ENCODE data around the gene GMDS.

Gene GMDS

GRCh38 chr6:2086326-2086965 is 159.0 kb downstream of the GMDS start:
- TF ChIP-seq CTCF (IDR thresholded peaks at IDR 0.05; ENCODE audit: insufficient read depth, low read depth, low read length, missing control alignments): no peak
- no peak for DNase-seq (ENCODE audit: low read depth)
- H3K4me3 ChIP-seq (ENCODE audit: low read length): no peak overlapping the region

- DNase-seq (ENCODE audit: low read depth): peak; percentile 65
- no peak for TF ChIP-seq CTCF (IDR thresholded peaks at IDR 0.05; ENCODE audit: insufficient read depth, low read depth, low read length, missing control alignments)
- no peak overlapping the region for H3K4me3 ChIP-seq (ENCODE audit: low read length)
Observed at GRCh38 chr6:2085657-2086056, 159.7 kb downstream of the GMDS start.

GRCh38 chr6:2081155-2082138 is 164.0 kb downstream of the GMDS start:
- no peak overlapping the region for H3K4me3 ChIP-seq (ENCODE audit: low read length)
- TF ChIP-seq CTCF (IDR thresholded peaks at IDR 0.05; ENCODE audit: insufficient read depth, low read depth, low read length, missing control alignments): no peak
- no peak for DNase-seq (ENCODE audit: low read depth)

- DNase-seq (ENCODE audit: low read depth): no peak
- H3K4me3 ChIP-seq (ENCODE audit: low read length): no peak overlapping the region
Observed at GRCh38 chr6:2078888-2079287, 166.5 kb downstream of the GMDS start.

GRCh38 chr6:2077826-2078225 is 167.6 kb downstream of the GMDS start:
- DNase-seq (ENCODE audit: low read depth): no peak
- no peak for TF ChIP-seq CTCF (IDR thresholded peaks at IDR 0.05; ENCODE audit: insufficient read depth, low read depth, low read length, missing control alignments)
- H3K4me3 ChIP-seq (ENCODE audit: low read length): no peak overlapping the region

More at GRCh38 chr6:2078888-2079287, 166.5 kb downstream of the GMDS start:
- TF ChIP-seq CTCF (IDR thresholded peaks at IDR 0.05; ENCODE audit: insufficient read depth, low read depth, low read length, missing control alignments): no peak

GRCh38 chr6:2073476-2073875 is 171.9 kb downstream of the GMDS start:
- H3K4me3 ChIP-seq (ENCODE audit: low read length): no peak overlapping the region
- DNase-seq (ENCODE audit: low read depth): no peak
- no peak for TF ChIP-seq CTCF (IDR thresholded peaks at IDR 0.05; ENCODE audit: insufficient read depth, low read depth, low read length, missing control alignments)

All from epithelial cell of esophagus (primary cell).